NCI-H146 treated with DMSO at 0.1 percent for 48 hours (cell line): ENCODE results near the gene ABCF3.

Experiments used
- DNase-seq: peaks from one replicate; lab custom pipeline; 2025; ENCODE audit not compliant: unreplicated experiment; lab: John Stamatoyannopoulos, UW

Gene ABCF3

GRCh38 chr3:184230081-184230602 lies 44.1 kb downstream of the ABCF3 start:
- DNase-seq, result peak; percentile 49

DNA sequence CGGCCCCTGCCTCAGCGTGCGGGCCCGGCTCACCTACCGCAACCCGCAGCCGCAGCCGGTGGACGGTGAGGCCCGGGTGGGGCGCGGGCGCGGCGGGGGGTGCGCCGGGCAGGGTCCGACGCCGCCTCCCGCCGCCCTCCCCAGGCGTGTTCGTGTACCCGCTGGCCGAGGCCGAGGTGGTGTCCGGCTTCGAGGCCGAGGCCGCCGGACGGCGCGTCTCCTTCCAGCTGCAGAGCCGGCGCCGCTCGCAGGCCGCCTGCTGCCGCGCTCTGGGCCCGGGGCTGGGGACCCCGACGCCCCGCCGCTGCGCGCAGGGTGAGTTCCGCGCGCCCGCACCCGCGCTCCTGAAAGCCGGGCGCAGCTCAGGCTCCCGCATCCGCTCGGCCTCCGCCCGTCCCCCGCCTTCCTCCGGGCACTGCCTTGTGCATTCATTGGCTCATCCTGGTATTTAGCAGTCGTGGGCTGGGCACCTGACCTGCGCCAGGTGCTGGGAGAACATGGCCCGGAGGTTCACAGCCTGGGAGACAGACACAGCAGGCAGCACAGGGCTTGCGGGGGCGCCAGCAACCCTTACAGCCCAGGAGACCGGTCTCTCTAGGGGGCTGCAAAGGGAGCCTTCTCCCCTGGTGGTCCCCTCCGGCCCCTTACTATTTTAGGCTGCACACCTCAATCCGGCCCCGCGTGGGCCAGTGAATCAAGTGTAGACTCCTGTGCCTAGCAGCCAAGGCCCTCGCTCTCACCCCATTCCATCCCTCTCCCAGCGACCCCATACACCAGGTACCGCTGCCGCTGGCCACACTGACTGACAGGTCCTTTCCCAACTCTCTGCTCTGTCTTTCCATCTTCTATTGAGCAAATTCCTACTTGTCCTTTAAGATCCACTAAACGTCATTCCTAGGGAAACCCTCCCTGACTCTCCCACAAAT lies 44.9 kb downstream of the ABCF3 start:
- DNase-seq, result peak; percentile 85

- DNase-seq, result no peak
Observed at GRCh38 chr3:184231671-184232070, 45.7 kb downstream of the ABCF3 start.

DNA sequence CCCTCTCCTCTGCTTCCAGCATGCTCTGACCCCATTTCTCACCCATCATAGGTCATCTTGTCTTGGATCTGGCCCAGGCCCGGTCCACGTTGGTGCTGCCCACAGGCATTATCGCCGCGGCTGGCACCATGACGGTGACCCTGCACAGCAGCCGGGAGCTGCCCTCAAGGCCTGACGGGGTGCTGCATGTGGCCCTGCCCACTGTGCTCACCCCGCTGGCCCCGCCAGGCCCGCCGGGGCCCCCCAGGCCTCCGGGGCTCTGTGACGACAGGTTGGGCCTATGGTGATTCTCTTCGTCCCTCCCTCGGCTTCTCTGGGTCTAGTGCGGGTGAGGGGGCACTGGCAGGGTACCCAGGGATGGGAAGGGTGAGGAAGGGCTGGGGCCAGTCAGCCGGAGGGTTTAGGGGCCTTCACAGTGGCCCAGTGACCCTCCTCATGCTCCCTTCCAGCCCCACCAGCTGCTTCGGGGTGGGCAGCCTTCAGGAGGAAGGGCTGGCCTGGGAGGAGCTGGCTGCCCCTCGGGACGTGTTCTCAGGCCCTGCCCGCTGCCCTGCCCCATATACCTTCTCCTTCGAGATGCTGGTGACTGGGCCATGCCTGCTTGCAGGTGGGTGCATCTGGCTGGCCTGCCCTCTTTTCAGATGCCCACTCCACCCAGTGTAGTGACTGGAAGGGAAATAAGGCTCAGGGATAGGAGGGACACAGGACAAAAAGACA lies 47.3 kb downstream of the ABCF3 start:
- no peak for DNase-seq

- no peak for DNase-seq
Observed at GRCh38 chr3:184234224-184234623, 48.2 kb downstream of the ABCF3 start.

DNA sequence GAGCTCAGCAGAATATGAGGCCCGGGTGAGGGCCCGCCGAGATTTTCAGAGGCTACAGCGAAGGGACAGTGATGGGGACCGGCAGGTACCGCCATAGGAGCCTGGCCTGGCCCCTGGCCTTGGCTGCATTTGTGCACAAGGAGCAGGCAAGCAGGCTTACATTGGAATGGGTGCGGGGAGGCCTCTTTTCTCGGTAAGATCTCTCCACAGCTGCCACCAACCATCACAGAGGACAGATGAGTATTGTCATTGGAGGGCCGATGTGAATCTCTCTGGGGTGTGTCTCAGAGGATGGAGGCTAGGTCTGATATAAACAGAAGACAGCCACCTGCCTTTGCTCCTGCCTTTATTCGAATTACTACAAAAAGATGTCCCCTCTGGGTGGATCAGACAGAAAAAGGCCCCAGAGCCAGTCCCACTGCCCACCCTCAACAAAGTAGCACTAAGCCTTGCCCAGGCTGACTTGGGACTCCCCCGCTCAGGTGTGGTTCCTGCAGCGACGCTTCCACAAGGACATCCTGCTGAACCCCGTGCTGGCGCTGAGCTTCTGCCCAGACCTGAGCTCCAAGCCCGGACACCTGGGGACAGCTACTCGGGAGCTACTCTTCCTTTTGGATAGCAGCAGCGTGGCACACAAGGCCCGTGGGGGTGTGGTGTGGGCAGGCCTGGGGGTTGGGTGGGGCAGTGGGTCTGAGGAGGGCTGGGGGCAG lies 48.8 kb downstream of the ABCF3 start:
- DNase-seq, result no peak

GRCh38 chr3:184235381-184236032 lies 49.5 kb downstream of the ABCF3 start:
- DNase-seq, result no peak

GRCh38 chr3:184236033-184236410 lies 50.0 kb downstream of the ABCF3 start:
- DNase-seq, result no peak

DNA sequence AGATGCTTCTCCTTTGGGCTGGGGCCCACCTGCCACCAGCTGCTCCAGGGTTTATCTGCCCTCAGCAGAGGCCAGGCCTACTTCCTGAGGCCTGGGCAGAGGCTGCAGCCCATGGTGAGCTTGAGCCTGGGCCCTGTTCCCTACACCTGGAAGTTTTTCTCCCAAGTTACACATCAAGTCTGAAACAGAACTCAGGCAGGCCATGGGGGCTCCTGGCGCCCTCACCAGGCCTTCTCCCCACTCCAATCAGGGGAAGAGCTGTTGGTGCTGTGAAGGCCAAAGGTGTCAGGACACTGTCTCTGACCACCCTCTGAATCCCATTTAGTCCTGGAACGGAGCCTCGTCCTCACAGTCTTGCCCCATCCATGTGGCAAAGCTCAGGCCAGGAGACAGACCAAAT lies 50.6 kb downstream of the ABCF3 start:
- no peak for DNase-seq

- DNase-seq, result no peak
Observed at GRCh38 chr3:184237211-184237610, 51.2 kb downstream of the ABCF3 start.

GRCh38 chr3:184237807-184238206 lies 51.8 kb downstream of the ABCF3 start:
- DNase-seq, result no peak

DNA sequence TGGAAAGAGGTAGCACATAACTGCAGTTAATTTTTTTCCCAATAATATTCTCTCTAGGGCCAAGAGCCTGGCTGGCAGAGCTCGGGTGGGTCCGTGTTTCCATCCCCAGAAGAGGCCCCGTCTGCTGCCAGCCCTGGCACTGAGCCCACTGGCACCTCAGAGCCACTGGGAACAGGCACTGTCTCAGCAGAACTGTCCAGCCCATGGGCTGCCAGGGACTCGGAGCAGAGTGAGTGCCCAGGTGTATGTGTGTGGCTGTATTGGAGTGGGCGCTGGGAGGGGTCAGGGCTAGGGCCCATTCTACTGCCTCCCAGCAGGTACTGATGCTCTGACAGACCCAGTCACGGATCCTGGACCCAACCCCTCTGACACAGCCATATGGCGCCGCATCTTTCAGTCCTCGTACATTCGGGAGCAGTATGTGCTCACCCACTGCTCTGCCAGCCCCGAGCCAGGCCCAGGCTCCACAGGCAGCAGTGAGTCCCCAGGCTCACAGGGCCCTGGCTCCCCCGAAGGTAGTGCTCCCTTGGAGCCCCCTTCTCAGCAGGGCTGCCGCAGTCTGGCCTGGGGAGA lies 52.3 kb downstream of the ABCF3 start:
- no peak for DNase-seq

- no peak for DNase-seq
Observed at GRCh38 chr3:184239221-184239620, 53.2 kb downstream of the ABCF3 start.

DNA sequence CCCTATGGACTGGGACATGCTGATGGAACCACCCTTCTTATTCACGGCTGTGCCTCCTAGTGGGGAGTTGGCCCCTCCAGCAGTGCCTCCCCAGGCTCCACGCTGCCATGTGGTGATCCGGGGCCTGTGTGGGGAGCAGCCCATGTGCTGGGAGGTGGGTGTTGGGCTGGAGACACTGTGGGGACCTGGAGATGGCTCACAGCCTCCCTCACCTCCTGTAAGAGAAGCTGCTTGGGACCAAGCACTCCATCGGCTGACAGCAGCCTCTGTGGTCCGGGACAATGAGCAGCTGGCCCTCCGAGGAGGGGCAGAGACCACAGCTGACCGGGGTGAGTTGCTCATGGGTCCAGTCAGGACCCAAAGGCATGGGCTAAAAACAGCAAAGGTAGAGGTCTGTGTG lies 53.7 kb downstream of the ABCF3 start:
- DNase-seq, result no peak

GRCh38 chr3:184240384-184241140 lies 54.6 kb downstream of the ABCF3 start:
- DNase-seq, result no peak

DNA sequence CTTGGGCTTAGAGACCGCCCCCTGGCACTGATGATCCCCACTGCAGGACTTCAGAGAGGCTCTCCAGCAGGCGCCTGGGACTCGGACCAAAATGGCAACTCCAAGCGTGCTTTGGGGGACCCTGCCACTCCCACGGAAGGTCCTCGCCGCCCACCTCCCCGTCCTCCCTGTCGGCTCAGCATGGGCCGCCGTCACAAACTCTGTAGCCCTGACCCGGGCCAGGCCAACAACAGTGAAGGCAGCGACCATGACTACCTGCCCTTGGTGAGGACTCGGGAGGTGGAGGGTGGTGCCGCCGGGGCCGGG lies 55.1 kb downstream of the ABCF3 start:
- no peak for DNase-seq

GRCh38 chr3:184241447-184242296 lies 55.7 kb downstream of the ABCF3 start:
- DNase-seq, result no peak

DNA sequence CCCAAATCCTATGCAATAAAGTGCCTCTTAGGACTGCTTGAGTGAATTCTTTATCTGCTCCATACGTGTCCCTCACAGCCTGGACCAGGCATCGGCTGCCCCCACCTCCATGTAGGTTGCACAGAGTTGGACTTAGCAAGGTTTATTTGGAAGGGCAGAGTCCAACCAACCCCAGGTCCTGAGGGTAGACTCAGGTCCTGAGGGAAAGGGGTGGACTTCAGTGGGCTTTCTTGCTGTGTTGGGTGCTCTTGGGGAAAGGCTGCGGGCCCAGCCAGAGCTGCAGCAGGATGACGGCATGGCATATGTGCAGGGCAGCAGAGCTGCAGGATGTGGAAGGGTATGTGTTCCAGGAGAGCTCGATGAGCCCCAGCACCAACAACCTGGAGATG lies 56.3 kb downstream of the ABCF3 start:
- no peak for DNase-seq
